ENCODE data around the gene ENAM.
"Not testable (repeated sequence)": the region's sequence is repeated elsewhere in the genome, so short reads cannot be mapped to it uniquely, and the experiment has no call there.

Gene ENAM

GRCh38 chr4:70680934-70681333 is 52.4 kb downstream of the ENAM start:
- no peak for DNase-seq

GRCh38 chr4:70681704-70682103 is 53.2 kb downstream of the ENAM start:
- DNase-seq = no peak

- not testable (repeated sequence) for DNase-seq
Measured at GRCh38 chr4:70682142-70682541, 53.6 kb downstream of the ENAM start.

GRCh38 chr4:70687392-70687791 is 58.8 kb downstream of the ENAM start:
- DNase-seq = no peak

GRCh38 chr4:70687821-70688794 is 59.6 kb downstream of the ENAM start, which contains the start of gene UTP3:
Gene UTP3, plus strand, starts transcription at chr4:70688532. Its CDS starts 146 bp downstream, at chr4:70688678.
- DNase-seq = peak; percentile 98

GRCh38 chr4:70688795-70689231 is 60.3 kb downstream of the ENAM start:
- DNase-seq = no peak

GRCh38 chr4:70691661-70692060 is 63.1 kb downstream of the ENAM start:
- DNase-seq = no peak

- DNase-seq = not testable (repeated sequence)
Measured at GRCh38 chr4:70694633-70695032, 66.1 kb downstream of the ENAM start.

Measured in right hindlimb (tissue), 1 donor.